ENCODE results near the gene TIA1. TPM values are rescaled to one million over a fixed set of nuclear protein-coding genes. Genes with fewer than 3 reads are reported as not detected.

TIA1 gene
- total RNA-seq, 1 experiment from 2014 or later: 150 TPM

GRCh38 chr2:70255637-70256314 lies 7.3 kb upstream of the TIA1 start:
- Mint-ChIP-seq H3K4me3 (no peak overlapping the region), H3K4me1 (peaks cover 12% of the 10 kb centered on the region), H3K27ac (no peak overlapping the region), H3K27me3 (ENCODE audit: low read depth) (no peaks in the 10 kb centered on the region), H3K9me3 (no peaks in the 10 kb centered on the region), H3K36me3 (peaks cover 6% of the 10 kb centered on the region)
- POLR2A ChIA-PET: no interaction called here
- DNase-seq (ENCODE audit: low spot score) (no peak), ATAC-seq (no peak)
- CTCF ChIA-PET: interaction anchor here (0.7 kb wide), 1 partner anchor 38 kb away, joined by 3 read pairs; the partner anchor contains the start of gene SNRPG
- TF ChIP-seq ZNF219 (CRISPR knock-in tag; IDR thresholded peaks at IDR 0.05; ENCODE audit: borderline replicate concordance) (no peak), ZNF232 (CRISPR knock-in tag; IDR thresholded peaks at IDR 0.05) (no peak), STAT6 (CRISPR knock-in tag; conservative IDR thresholded peaks at IDR 0.05; ENCODE audit: low read depth) (no peak), USF2 (CRISPR knock-in tag; IDR thresholded peaks at IDR 0.05) (no peak), RORB (CRISPR knock-in tag; IDR thresholded peaks at IDR 0.05) (no peak), JUN (CRISPR knock-in tag; IDR thresholded peaks at IDR 0.05) (no peak), ATF2 (CRISPR knock-in tag; IDR thresholded peaks at IDR 0.05; ENCODE audit: borderline replicate concordance, low read depth) (no peak), IRF1 (CRISPR knock-in tag; IDR thresholded peaks at IDR 0.05) (no peak), ATF1 (CRISPR knock-in tag; IDR thresholded peaks at IDR 0.05) (no peak), ZNF416 (CRISPR knock-in tag; IDR thresholded peaks at IDR 0.05) (no peak), GTF2I (CRISPR knock-in tag; conservative IDR thresholded peaks at IDR 0.05) (no peak), TP53 (CRISPR knock-in tag; IDR thresholded peaks at IDR 0.05) (no peak), FOXP1 (CRISPR knock-in tag; IDR thresholded peaks at IDR 0.05; ENCODE audit: borderline replicate concordance) (no peak), FOXK1 (CRISPR knock-in tag; IDR thresholded peaks at IDR 0.05) (no peak)
- TF ChIP-seq, protein P1, sequence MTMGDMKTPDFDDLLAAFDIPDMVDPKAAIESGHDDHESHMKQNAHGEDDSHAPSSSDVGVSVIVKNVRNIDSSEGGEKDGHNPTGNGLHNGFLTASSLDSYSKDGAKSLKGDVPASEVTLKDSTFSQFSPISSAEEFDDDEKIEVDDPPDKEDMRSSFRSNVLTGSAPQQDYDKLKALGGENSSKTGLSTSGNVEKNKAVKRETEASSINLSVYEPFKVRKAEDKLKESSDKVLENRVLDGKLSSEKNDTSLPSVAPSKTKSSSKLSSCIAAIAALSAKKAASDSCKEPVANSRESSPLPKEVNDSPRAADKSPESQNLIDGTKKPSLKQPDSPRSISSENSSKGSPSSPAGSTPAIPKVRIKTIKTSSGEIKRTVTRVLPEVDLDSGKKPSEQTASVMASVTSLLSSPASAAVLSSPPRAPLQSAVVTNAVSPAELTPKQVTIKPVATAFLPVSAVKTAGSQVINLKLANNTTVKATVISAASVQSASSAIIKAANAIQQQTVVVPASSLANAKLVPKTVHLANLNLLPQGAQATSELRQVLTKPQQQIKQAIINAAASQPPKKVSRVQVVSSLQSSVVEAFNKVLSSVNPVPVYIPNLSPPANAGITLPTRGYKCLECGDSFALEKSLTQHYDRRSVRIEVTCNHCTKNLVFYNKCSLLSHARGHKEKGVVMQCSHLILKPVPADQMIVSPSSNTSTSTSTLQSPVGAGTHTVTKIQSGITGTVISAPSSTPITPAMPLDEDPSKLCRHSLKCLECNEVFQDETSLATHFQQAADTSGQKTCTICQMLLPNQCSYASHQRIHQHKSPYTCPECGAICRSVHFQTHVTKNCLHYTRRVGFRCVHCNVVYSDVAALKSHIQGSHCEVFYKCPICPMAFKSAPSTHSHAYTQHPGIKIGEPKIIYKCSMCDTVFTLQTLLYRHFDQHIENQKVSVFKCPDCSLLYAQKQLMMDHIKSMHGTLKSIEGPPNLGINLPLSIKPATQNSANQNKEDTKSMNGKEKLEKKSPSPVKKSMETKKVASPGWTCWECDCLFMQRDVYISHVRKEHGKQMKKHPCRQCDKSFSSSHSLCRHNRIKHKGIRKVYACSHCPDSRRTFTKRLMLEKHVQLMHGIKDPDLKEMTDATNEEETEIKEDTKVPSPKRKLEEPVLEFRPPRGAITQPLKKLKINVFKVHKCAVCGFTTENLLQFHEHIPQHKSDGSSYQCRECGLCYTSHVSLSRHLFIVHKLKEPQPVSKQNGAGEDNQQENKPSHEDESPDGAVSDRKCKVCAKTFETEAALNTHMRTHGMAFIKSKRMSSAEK (CRISPR knock-in tag; IDR thresholded peaks at IDR 0.05; ENCODE audit: borderline replicate concordance): no peak

- no peak for DNase-seq (ENCODE audit: low spot score)
- H3K36me3 Mint-ChIP-seq: peaks cover 7% of the 10 kb centered on the region; the same call in 1 of the 2 replicates
- no peak overlapping the region for H3K27ac Mint-ChIP-seq
- ChIA-PET POLR2A (no interaction called here), CTCF (no interaction called here)
- H3K27me3 Mint-ChIP-seq (ENCODE audit: low read depth): peaks cover 4% of the 10 kb centered on the region
- peaks cover 14% of the 10 kb centered on the region for H3K4me1 Mint-ChIP-seq
- ATAC-seq: no peak
- no peak overlapping the region for H3K4me3 Mint-ChIP-seq
- no peaks in the 10 kb centered on the region for H3K9me3 Mint-ChIP-seq
- TF ChIP-seq, protein P2, sequence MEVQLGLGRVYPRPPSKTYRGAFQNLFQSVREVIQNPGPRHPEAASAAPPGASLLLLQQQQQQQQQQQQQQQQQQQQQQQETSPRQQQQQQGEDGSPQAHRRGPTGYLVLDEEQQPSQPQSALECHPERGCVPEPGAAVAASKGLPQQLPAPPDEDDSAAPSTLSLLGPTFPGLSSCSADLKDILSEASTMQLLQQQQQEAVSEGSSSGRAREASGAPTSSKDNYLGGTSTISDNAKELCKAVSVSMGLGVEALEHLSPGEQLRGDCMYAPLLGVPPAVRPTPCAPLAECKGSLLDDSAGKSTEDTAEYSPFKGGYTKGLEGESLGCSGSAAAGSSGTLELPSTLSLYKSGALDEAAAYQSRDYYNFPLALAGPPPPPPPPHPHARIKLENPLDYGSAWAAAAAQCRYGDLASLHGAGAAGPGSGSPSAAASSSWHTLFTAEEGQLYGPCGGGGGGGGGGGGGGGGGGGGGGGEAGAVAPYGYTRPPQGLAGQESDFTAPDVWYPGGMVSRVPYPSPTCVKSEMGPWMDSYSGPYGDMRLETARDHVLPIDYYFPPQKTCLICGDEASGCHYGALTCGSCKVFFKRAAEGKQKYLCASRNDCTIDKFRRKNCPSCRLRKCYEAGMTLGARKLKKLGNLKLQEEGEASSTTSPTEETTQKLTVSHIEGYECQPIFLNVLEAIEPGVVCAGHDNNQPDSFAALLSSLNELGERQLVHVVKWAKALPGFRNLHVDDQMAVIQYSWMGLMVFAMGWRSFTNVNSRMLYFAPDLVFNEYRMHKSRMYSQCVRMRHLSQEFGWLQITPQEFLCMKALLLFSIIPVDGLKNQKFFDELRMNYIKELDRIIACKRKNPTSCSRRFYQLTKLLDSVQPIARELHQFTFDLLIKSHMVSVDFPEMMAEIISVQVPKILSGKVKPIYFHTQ (CRISPR knock-in tag; IDR thresholded peaks at IDR 0.05): no peak
- TF ChIP-seq ZNF121 (CRISPR knock-in tag; IDR thresholded peaks at IDR 0.05) (no peak), PREB (CRISPR knock-in tag; IDR thresholded peaks at IDR 0.05; ENCODE audit: borderline replicate concordance) (no peak), MAX (CRISPR knock-in tag; IDR thresholded peaks at IDR 0.05) (no peak), ZNF416 (CRISPR knock-in tag; IDR thresholded peaks at IDR 0.05) (no peak), IRF2 (CRISPR knock-in tag; IDR thresholded peaks at IDR 0.05; ENCODE audit: borderline replicate concordance, low read depth) (no peak)
Measured at GRCh38 chr2:70250434-70250833, 2.0 kb upstream of the TIA1 start.

All from WTC11 (cell line).